ENCODE measurements around the gene FAAP20.

FAAP20 gene

DNA sequence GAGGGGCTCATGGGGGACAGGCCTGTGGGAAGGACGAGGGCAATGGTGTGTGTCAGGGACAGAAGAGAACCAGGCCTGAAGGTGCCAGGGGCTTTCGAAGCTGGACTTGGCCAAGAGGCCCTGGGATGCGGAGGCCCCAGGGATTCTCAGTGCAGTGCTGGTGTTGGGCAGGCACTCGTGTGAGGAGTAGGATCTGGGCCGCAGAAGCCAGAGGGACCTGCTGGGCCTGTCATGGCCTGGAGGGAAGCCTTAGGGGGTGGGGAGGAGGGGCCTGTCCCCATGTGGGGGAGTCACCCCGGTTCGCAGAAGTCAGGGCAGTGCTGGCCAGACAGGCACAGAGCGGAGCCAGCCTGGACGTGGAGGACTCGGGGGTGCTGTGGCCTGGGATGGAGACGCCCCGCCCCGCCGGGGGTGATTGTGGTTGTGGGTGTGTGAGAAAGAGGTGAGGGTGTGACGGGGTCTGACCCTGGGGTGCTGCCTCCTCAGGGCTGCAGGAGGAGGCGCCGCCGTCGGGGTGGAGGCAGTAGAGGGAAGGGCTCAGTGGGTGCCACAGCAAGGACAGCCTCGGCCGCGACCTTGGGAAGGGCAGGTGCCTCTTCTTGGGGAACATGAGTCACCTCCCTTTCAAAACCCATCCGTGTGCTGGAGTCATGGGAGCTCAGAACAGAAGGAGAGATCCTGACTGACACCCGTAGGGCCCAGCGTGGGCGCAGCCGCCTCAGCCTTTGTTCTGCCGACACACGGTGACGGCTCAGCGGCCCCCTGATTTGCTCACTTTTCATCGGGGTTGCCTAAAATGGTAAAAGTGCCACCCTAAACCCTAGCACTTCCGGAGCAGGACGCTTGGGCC is 33.9 kb downstream of the FAAP20 start:
- Histone ChIP-seq H3K27me3 (replicated peaks; ENCODE audit: control insufficient read depth, insufficient read depth, low read length) (no peaks in the 10 kb centered on the region), H3K36me3 (ENCODE audit: control insufficient read depth, insufficient read depth, low read length) (no peaks in the 10 kb centered on the region)
- TF ChIP-seq, protein P1, sequence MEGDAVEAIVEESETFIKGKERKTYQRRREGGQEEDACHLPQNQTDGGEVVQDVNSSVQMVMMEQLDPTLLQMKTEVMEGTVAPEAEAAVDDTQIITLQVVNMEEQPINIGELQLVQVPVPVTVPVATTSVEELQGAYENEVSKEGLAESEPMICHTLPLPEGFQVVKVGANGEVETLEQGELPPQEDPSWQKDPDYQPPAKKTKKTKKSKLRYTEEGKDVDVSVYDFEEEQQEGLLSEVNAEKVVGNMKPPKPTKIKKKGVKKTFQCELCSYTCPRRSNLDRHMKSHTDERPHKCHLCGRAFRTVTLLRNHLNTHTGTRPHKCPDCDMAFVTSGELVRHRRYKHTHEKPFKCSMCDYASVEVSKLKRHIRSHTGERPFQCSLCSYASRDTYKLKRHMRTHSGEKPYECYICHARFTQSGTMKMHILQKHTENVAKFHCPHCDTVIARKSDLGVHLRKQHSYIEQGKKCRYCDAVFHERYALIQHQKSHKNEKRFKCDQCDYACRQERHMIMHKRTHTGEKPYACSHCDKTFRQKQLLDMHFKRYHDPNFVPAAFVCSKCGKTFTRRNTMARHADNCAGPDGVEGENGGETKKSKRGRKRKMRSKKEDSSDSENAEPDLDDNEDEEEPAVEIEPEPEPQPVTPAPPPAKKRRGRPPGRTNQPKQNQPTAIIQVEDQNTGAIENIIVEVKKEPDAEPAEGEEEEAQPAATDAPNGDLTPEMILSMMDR (IDR thresholded peaks at IDR 0.05; ENCODE audit: insufficient read depth, low read length, poor library complexity, severe bottlenecking) = no peak

DNA sequence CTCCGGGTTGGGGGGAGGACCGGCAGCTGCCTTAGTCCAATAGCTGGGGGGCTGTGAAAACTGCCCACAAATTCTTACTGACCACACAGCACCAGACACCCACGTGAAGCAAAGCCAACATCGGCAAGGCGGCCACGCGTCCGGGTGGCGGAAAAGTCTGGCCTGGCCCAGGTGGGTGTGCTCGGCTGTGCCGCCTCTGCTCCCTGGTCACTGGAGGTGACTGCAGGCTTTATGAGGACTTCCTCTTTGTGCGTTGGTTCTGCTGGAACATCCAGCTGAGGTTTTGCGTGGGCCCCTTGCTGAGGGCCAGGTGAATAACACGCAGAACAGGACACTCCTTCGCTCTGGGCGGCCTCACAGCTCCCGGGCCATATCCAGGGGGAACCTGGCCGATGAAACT is 35.4 kb downstream of the FAAP20 start:
- H3K4me3 ChIP-seq (replicated peaks; ENCODE audit: low read depth, low read length) = no peak overlapping the region
- TF ChIP-seq, protein P1 (IDR thresholded peaks at IDR 0.05; ENCODE audit: insufficient read depth, low read length, poor library complexity, severe bottlenecking) = no peak
- no peaks in the 10 kb centered on the region for H3K27me3 ChIP-seq (replicated peaks; ENCODE audit: control insufficient read depth, insufficient read depth, low read length)
- DNase-seq (ENCODE audit: extremely low read depth, insufficient read length) = no peak
- no peaks in the 10 kb centered on the region for H3K36me3 ChIP-seq (ENCODE audit: control insufficient read depth, insufficient read depth, low read length)

More for the DNA sequence above, 33.9 kb downstream of the FAAP20 start:
- H3K4me3 ChIP-seq (replicated peaks; ENCODE audit: low read depth, low read length) = no peak overlapping the region
- no peak for DNase-seq (ENCODE audit: extremely low read depth, insufficient read length)

DNA sequence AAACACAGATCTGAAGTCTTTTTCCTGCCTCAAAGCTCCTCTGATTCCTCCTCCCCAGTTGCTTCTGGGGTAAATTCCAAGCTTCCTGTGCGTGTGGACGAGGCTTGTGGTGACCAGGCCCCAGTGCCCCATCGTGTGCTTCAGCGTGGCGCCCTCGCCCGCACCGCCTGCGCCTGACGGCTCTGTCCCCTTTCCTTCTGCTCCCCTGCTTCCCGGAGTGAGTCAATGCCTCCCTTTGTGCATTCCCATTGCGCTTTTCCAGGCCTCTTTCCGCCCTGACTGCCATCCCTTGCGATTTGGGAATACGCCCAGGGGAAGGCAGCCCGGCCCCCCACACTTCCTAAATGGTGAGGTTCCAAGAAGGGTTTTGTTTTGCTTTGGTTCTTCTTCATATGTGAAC is 36.3 kb downstream of the FAAP20 start:
- Histone ChIP-seq H3K4me3 (replicated peaks; ENCODE audit: low read depth, low read length) (no peak overlapping the region), H3K27me3 (replicated peaks; ENCODE audit: control insufficient read depth, insufficient read depth, low read length) (no peaks in the 10 kb centered on the region), H3K36me3 (ENCODE audit: control insufficient read depth, insufficient read depth, low read length) (no peaks in the 10 kb centered on the region)
- no peak for DNase-seq (ENCODE audit: extremely low read depth, insufficient read length)
- TF ChIP-seq, protein P1 (IDR thresholded peaks at IDR 0.05; ENCODE audit: insufficient read depth, low read length, poor library complexity, severe bottlenecking) = no peak

DNA sequence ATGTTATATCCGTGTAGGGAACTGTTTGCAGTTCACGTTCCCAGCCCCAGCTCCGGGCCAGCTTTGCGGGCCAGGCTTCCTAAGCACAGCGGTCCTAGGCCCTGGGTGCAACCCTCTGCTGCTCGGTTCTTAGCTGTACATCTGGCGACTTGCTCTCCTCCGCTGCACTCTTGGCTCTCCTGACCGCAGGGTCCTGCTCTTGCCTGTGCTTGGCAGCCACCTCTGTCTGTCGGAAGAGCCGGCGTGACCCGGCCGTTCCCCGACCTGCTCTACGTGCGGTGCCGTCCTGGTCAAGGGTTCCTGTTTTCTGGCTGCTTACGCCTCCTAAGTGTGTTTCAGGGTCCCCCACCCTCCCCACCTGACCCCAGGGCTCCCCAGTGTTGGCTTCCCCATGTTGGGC is 36.7 kb downstream of the FAAP20 start:
- H3K36me3 ChIP-seq (ENCODE audit: control insufficient read depth, insufficient read depth, low read length) = no peaks in the 10 kb centered on the region
- TF ChIP-seq, protein P1 (IDR thresholded peaks at IDR 0.05; ENCODE audit: insufficient read depth, low read length, poor library complexity, severe bottlenecking) = no peak
- H3K27me3 ChIP-seq (replicated peaks; ENCODE audit: control insufficient read depth, insufficient read depth, low read length) = no peaks in the 10 kb centered on the region
- no peak overlapping the region for H3K4me3 ChIP-seq (replicated peaks; ENCODE audit: low read depth, low read length)
- no peak for DNase-seq (ENCODE audit: extremely low read depth, insufficient read length)

DNA sequence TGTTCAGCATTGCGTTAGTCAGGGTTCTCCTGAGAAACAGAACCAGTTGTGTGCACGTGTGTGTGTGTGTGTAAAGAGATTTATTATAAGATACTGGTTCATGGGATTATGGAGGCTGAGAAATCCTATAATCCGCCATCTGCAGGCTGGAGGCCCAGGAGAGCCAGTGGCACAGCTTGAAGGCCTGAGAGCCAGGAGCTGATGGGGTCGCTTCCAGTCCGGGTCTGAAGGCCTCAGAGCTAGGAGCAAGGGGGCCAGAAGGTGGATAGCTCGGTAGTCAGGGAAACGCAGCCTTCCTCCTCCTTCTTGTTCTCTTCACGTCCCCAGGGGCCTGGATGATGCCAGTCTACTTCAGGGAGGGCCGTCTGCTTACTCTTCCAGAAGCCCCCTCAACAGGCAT is 37.7 kb downstream of the FAAP20 start:
- Histone ChIP-seq H3K36me3 (ENCODE audit: control insufficient read depth, insufficient read depth, low read length) (no peaks in the 10 kb centered on the region), H3K4me3 (replicated peaks; ENCODE audit: low read depth, low read length) (no peak overlapping the region), H3K27me3 (replicated peaks; ENCODE audit: control insufficient read depth, insufficient read depth, low read length) (no peaks in the 10 kb centered on the region)
- TF ChIP-seq, protein P1 (IDR thresholded peaks at IDR 0.05; ENCODE audit: insufficient read depth, low read length, poor library complexity, severe bottlenecking) = no peak
- no peak for DNase-seq (ENCODE audit: extremely low read depth, insufficient read length)

Measured in GM06990 (cell line).